ENCODE measurements around the gene KCNE1. TPM values are rescaled to one million over a fixed set of nuclear protein-coding genes. Genes with fewer than 3 reads are reported as not detected.
A peak's percentile ranks its signal among the peaks of the same experiment; 100 is the strongest.

KCNE1 gene
- total RNA-seq, 2 experiments from 2014 or later: 0.14 TPM; not detected in 1

DNA sequence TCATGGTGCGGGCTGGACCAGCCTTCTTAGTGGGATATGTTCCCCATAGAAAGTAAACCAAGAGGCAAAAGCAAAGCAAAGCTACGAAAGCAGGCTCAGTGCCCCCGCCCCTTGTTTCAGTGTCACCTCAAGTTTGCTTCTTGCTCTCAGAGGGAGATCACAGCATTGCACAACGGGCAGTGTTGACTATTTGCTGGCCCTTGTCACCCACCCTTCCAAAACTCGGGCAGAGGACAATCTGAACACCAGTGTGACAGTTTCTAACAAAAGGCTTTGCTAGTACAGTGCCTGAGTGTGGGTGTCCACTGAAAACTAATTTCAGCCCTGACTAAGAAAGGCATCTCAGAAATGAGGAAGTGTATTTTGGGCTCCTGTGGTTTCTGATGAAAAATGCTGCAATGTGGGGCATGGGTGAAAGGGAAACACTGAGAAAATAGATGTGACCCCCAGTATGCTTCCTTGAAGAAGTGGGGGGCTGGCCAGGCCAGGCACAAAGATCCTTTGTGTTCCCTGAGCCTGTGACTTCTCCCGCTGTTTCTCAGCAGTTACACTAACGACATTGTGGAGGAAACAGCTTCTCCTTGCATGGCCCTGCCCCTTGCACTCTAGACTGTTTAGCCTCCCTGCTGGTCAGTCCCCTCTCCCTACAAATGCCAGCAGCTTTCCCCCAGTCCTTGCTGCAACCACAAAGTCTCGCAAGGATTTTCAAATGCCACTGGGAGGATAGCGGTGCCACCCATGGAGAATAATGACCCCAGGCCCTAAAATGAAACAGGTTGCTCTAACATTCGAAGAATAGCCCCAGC, 33.3 kb upstream of the KCNE1 start:
- Mint-ChIP-seq H3K27me3 (no peaks in the 10 kb centered on the region), H3K4me3 (no peak overlapping the region), H3K9me3 (peaks cover 2% of the 10 kb centered on the region), H3K4me1 (peaks cover 10% of the 10 kb centered on the region), H3K27ac (peak overlapping the region; percentile 42), H3K36me3 (peaks cover 15% of the 10 kb centered on the region)
- DNase-seq: no peak

DNA sequence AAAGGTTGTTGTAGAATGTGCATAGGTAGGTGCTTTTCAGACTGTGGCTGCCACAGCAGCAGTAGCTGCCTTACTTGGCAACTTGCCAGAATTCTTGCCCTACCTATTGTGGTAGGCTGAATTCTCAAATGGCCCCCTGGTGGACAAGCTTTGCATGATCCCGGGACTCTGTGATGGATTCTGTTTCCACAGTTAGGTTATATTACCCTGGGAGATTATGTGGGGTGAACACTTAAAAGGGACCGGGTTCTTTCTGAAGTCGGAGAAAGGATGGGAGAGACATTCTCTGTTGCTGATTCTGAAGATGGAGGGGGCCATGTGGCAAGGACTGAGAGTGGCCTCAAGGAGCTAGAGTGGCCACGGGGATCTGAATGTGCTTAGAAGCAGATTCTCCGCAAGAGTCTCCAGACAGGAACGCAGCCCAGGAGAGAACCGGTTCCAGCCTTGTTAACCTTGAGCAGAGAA, 32.1 kb upstream of the KCNE1 start:
- Mint-ChIP-seq H3K27ac (no peak overlapping the region), H3K36me3 (peaks cover 12% of the 10 kb centered on the region), H3K27me3 (no peaks in the 10 kb centered on the region), H3K4me1 (peaks cover 10% of the 10 kb centered on the region), H3K9me3 (peaks cover 2% of the 10 kb centered on the region), H3K4me3 (no peak overlapping the region)
- peak; percentile 36 for DNase-seq

DNA sequence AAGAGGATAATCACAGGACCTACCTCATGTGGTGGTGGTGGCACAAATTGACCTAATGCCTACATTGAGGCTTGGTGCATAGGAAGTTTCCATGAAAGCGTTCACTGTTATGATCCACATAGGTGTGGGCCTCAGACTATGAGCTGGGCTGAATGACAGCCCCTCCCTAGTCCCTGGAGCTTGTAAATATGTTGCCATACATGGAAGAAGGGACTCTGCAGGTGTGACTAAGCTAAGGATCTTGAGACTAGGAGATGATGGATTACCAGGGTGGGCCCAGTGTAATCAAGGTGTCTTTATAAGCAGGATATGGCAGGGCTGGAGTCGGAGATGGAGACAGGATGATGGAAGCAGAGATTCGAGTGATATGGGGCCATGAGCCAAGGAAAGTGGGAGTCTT, 31.0 kb upstream of the KCNE1 start:
- peaks cover 2% of the 10 kb centered on the region for H3K9me3 Mint-ChIP-seq
- H3K36me3 Mint-ChIP-seq: peaks cover 12% of the 10 kb centered on the region
- no peak for DNase-seq
- peaks cover 10% of the 10 kb centered on the region for H3K4me1 Mint-ChIP-seq
- no peaks in the 10 kb centered on the region for H3K27me3 Mint-ChIP-seq
- H3K4me3 Mint-ChIP-seq: no peak overlapping the region
- H3K27ac Mint-ChIP-seq: peak overlapping the region; percentile 14

DNA sequence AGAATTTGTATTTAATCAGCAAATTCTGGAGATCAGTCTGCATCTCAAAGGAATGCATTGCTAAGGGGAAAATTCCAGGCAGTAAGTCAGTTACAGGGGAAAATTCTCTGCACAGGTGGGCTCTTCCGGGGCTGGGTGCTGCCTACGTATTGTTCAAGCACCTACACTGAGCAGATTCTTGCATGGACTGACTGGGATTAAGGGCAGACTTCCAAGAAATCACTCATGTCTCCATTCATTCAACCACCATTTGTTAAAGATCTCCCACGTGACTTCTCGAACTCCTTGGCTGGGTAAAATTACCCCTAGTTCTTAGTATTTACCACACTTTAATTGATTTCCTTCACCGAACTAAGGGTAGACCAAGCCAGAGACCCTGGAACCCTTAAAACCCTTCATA, 28.2 kb upstream of the KCNE1 start:
- H3K4me3 Mint-ChIP-seq: no peak overlapping the region

DNA sequence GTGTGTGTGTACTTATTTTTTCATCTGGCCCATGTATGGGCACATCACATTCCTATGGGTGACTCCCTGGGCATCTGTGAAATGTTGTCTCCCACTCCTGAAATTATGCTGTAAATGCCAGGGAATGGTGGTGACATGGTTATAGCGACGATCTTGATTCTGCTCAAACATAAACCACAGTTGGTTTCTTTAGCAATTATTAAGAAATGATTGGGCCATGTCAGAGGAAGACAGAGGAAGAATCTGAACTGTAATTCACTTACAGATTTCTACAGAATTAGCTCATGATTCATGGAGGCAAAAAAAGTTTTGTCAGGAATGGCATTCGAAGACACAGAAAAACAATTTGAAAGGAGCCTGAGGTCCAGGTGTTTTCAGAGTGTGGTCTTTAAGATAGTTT, 25.8 kb upstream of the KCNE1 start:
- Mint-ChIP-seq H3K9me3 (no peaks in the 10 kb centered on the region), H3K4me1 (peaks cover 11% of the 10 kb centered on the region), H3K27ac (no peak overlapping the region), H3K36me3 (peaks cover 11% of the 10 kb centered on the region), H3K4me3 (no peak overlapping the region), H3K27me3 (no peaks in the 10 kb centered on the region)
- DNase-seq: no peak

More for the DNA sequence above, 28.2 kb upstream of the KCNE1 start:
- Mint-ChIP-seq H3K9me3 (peaks cover 2% of the 10 kb centered on the region), H3K27ac (no peak overlapping the region), H3K27me3 (no peaks in the 10 kb centered on the region), H3K36me3 (peaks cover 12% of the 10 kb centered on the region), H3K4me1 (peaks cover 5% of the 10 kb centered on the region)
- DNase-seq: no peak

DNA sequence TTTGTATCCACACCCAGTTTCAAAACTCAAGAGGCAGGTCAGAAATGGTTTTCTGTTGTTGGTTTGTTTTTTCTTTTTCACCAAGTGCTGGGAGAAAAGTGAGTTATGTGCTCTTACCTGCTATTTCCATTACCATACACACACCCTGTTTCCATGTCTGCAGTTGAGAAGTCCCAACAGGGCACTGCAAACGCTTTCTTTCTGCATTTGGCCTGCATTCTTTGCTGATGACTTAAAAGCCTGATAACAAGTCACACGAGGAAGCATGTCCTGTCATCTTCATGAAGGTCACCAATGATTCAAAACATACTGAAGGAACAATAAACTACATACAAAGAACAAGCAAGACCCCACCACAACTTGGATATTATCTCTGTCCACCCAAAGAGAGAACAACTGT, 24.8 kb upstream of the KCNE1 start:
- no peaks in the 10 kb centered on the region for H3K9me3 Mint-ChIP-seq
- no peak for DNase-seq
- no peak overlapping the region for H3K4me3 Mint-ChIP-seq
- no peaks in the 10 kb centered on the region for H3K27me3 Mint-ChIP-seq
- peaks cover 2% of the 10 kb centered on the region for H3K36me3 Mint-ChIP-seq
- no peak overlapping the region for H3K27ac Mint-ChIP-seq
- peaks cover 11% of the 10 kb centered on the region for H3K4me1 Mint-ChIP-seq

DNA sequence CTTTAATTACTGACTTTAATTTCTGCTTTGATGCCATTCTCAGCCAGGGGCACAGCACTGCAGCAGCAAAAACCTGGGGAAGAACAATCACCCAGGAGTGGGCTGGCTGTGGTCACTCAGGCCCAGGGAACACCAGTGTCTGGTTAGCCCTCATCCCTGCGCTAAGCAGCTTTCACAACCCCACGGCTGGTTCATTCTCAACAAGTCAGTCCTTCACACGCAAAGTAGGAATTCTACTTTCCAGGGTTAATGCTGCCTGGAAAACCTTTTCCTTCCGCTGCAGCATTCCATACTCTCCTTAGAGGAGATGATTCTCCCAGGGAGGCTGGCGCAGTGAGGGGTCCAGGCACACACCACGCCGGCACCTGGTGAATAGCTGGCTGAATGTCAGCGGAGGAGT, 24.3 kb upstream of the KCNE1 start:
- Mint-ChIP-seq H3K27ac (no peak overlapping the region), H3K4me1 (peaks cover 11% of the 10 kb centered on the region), H3K36me3 (peaks cover 2% of the 10 kb centered on the region), H3K9me3 (no peaks in the 10 kb centered on the region), H3K27me3 (no peaks in the 10 kb centered on the region), H3K4me3 (no peak overlapping the region)
- DNase-seq: no peak

DNA sequence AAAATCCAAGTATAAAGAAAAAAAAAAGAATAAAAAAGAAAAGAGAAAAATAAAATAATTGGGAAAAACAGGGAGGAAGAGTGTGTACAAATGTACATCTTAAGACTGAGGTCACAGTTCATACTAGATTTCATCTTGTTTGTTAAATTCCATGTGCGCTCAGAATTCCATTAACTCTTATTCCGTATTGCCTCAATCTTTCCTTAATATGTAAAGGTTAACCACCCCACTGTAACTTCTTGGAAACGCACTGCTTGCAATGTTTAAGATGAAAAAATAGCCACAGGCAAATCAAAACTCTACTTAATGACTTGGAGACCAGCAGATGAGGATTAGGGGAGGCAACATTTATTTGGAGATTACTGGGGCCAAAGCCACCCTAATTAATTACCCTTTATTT, 23.9 kb upstream of the KCNE1 start:
- Mint-ChIP-seq H3K36me3 (peaks cover 3% of the 10 kb centered on the region), H3K4me3 (no peak overlapping the region), H3K27ac (no peak overlapping the region), H3K4me1 (peaks cover 11% of the 10 kb centered on the region), H3K9me3 (no peaks in the 10 kb centered on the region), H3K27me3 (no peaks in the 10 kb centered on the region)
- no peak for DNase-seq

DNA sequence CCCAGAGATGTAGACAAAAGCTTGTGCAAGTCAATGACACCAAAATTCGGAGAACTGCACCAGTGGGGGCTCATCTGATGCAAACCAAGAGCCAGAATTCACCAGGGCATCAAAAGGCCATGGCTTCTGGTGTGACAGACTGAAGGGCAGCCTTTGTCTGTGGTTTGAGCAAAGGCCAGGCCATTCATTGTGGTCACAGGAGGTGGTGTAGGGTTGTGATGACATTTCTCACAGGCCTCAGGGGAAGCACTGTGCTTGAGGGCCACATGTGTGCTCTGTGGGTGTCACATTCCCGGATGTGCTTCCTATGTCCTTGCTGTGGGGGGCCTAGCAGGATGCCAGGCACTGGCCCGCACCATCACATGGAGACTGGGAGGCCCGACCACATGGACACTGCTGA, 22.5 kb upstream of the KCNE1 start:
- Mint-ChIP-seq H3K27ac (peak overlapping the region; percentile 78), H3K4me1 (peaks cover 11% of the 10 kb centered on the region), H3K4me3 (no peak overlapping the region), H3K27me3 (no peaks in the 10 kb centered on the region), H3K36me3 (peaks cover 7% of the 10 kb centered on the region), H3K9me3 (peaks cover 1% of the 10 kb centered on the region)
- peak; percentile 36 for DNase-seq

DNA sequence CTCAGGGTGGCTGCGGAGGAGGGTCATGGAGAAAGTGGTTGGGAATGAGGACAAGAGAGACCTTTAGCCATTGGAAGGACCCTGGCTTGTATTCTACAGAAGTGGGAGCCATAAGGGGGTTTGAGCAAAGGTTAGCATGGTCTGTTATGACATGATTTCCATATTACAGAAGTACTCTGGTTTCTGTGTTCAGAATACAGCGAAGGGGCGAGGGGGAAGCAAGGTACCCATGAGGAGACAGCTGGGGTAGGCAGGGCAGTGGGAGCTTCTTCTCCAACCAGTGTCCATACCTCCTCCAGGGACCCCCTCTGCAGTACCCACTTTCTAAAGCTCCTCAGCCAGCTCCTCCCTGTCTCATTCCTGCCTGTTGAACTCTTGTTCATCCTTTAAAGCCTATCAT, 21.9 kb upstream of the KCNE1 start:
- no peak for DNase-seq
- Mint-ChIP-seq H3K36me3 (peaks cover 7% of the 10 kb centered on the region), H3K27me3 (no peaks in the 10 kb centered on the region), H3K4me3 (no peak overlapping the region), H3K9me3 (peaks cover 1% of the 10 kb centered on the region), H3K4me1 (peaks cover 11% of the 10 kb centered on the region), H3K27ac (peak overlapping the region; percentile 49)

DNA sequence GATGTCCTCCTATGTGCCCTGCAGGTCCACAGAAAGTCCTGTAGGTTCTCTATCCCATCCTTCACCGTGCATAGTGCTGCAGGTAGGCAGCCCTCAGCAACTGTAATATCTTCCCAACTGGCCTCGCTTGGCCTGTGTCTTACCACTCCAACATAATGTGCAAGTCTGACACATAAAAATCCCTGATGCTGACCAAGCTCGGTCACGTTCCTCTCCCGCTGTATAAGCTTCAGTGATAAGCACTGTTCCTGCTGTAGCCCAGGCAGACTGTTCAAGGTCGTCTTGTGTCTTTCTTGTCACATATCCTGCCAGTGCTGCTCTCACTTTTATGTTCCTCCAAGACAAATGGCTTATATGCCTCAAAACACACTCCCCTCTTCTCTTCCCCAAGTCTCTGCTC, 19.4 kb upstream of the KCNE1 start:
- no peak overlapping the region for H3K27ac Mint-ChIP-seq
- H3K4me3 Mint-ChIP-seq: no peak overlapping the region
- H3K27me3 Mint-ChIP-seq: no peaks in the 10 kb centered on the region
- H3K4me1 Mint-ChIP-seq: peaks cover 16% of the 10 kb centered on the region
- no peak for DNase-seq
- H3K36me3 Mint-ChIP-seq: peaks cover 7% of the 10 kb centered on the region
- peaks cover 3% of the 10 kb centered on the region for H3K9me3 Mint-ChIP-seq

DNA sequence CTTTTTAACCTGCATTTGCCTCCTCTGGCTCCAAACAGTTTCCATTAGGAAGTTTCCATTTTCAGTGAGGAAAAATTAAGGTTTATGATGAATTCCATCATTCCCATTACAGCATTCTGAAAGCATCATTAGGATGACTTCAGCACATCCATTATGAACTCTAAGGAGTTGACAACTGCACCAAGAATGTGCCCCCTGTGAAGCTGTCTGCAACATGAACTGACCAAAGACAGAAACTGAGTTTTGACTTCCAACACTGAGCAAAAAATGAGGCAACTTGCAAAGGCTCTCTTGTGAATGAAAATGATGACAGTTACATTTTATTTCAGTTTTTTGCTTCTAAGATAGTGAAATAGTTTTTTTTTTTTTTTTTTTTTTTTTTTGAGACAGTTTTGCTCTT, 18.3 kb upstream of the KCNE1 start:
- peaks cover 3% of the 10 kb centered on the region for H3K9me3 Mint-ChIP-seq
- DNase-seq: no peak
- no peak overlapping the region for H3K4me3 Mint-ChIP-seq
- peaks cover 22% of the 10 kb centered on the region for H3K4me1 Mint-ChIP-seq
- no peaks in the 10 kb centered on the region for H3K27me3 Mint-ChIP-seq
- H3K36me3 Mint-ChIP-seq: peaks cover 7% of the 10 kb centered on the region
- no peak overlapping the region for H3K27ac Mint-ChIP-seq

DNA sequence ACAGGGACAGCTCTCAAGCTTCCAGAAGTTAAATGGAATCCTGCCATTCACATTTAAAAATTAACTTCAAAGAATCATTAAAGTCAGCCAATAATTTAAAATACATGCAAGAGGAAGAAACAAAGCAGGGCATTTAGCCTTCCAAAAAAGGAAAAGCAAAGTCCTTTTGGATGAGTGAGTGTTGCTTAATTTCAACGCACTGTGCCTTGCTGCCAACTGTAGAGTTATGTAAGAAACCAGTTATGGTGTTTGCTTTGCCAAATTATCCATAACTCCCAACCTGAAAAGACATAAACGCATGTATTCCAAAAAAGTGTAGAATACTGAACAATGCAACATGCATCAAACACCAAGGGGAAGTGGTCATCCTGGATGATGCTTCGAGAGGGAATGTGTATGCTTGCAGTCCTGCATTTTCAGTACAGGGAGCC, 16.1 kb upstream of the KCNE1 start:
- H3K4me3 Mint-ChIP-seq: no peak overlapping the region
- peaks cover 5% of the 10 kb centered on the region for H3K36me3 Mint-ChIP-seq
- no peak for DNase-seq
- peaks cover 3% of the 10 kb centered on the region for H3K9me3 Mint-ChIP-seq
- peaks cover 19% of the 10 kb centered on the region for H3K4me1 Mint-ChIP-seq
- no peak overlapping the region for H3K27ac Mint-ChIP-seq
- H3K27me3 Mint-ChIP-seq: no peaks in the 10 kb centered on the region

DNA sequence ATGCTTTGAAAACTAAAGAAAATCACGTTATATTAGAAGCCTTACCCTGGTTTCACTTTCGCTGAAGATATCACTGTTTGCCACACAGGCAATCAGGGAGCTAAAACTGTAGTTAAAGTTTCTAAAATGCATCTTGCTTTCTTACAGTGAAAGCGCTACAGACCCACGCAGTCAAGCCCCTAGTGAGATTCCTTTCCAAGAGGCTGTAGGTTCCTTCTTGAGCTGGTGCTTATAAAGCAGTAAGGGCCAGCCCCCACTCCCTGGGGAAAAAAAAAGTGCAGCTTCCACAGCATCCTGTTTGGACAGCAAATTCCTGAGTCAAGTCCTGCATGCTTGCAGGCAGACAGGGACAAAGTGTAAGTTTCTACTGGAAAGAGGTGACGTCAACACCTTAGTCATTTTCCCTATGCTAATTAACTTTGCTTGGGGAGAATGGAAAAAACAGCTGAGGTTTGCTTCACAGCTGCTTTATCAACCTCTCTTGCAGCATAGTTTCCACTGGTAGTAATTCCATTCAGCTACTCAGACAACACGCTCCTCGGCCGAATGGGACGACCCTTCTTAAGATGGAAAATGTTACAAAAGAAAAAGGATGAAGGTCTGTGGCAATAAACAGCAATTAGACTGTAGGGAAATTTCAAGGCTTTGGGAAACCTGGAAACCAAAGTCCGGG, 14.7 kb upstream of the KCNE1 start:
- DNase-seq: peak; percentile 47
- peaks cover 25% of the 10 kb centered on the region for H3K4me1 Mint-ChIP-seq
- peak overlapping the region; percentile 66 for H3K4me3 Mint-ChIP-seq
- H3K27me3 Mint-ChIP-seq: no peaks in the 10 kb centered on the region
- H3K27ac Mint-ChIP-seq: peak overlapping the region; percentile 92
- H3K9me3 Mint-ChIP-seq: peaks cover 3% of the 10 kb centered on the region
- peaks cover 5% of the 10 kb centered on the region for H3K36me3 Mint-ChIP-seq

DNA sequence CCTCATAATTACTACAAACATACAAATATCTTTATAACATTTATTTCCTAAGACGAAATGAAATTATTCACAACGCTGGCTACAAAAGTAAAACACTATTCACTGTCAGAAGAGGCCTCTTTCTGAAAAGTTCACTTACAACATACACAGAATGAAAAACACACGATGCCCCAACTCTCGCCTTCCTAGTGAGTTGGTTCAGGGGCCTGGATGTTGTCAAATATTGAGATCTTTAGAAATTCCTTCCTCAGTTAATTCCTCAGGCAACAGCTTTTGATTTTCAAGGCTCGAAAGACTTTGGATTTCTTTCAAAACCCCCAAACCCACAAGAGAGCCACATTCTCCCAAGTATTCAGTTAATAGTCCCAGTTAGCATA, 14.2 kb upstream of the KCNE1 start:
- Mint-ChIP-seq H3K27ac (peak overlapping the region; percentile 92), H3K4me1 (peaks cover 25% of the 10 kb centered on the region), H3K27me3 (no peaks in the 10 kb centered on the region), H3K9me3 (peaks cover 3% of the 10 kb centered on the region), H3K36me3 (peaks cover 9% of the 10 kb centered on the region), H3K4me3 (peak overlapping the region; percentile 66)
- no peak for DNase-seq

Measured in activated naive CD8-positive, alpha-beta T cell treated with anti-CD3 and anti-CD28 coated beads for 36 hours (primary cell).